ENCODE measurements around the gene ATG14. TPM values are rescaled to one million over a fixed set of nuclear protein-coding genes. Genes with fewer than 3 reads are reported as not detected.
"Not testable (repeated sequence)": the region's sequence is repeated elsewhere in the genome, so short reads cannot be mapped to it uniquely, and the experiment has no call there.

The ATG14 gene
- total RNA-seq, 1 donor: 11.6 TPM

DNA sequence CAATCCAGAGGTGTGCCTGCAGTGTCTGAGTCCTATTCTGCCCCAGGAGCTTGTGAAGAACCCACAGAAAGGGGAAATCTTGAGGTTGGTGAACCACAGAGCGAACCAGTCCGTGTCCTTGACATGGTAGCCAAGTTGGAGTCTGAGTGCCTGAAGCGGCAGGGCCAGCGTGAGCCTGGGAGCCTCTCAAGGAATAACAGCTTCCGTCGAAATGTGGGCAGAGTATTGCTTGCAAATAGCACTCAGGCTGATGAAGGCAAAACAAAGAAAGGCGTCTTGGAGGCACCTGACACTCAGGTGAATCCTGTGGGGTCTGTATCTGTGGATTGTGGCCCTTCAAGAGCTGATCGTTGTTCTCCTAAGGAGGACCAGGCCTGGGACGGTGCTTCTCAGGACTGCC, 60.5 kb downstream of the ATG14 start:
- TF ChIP-seq, protein P1, sequence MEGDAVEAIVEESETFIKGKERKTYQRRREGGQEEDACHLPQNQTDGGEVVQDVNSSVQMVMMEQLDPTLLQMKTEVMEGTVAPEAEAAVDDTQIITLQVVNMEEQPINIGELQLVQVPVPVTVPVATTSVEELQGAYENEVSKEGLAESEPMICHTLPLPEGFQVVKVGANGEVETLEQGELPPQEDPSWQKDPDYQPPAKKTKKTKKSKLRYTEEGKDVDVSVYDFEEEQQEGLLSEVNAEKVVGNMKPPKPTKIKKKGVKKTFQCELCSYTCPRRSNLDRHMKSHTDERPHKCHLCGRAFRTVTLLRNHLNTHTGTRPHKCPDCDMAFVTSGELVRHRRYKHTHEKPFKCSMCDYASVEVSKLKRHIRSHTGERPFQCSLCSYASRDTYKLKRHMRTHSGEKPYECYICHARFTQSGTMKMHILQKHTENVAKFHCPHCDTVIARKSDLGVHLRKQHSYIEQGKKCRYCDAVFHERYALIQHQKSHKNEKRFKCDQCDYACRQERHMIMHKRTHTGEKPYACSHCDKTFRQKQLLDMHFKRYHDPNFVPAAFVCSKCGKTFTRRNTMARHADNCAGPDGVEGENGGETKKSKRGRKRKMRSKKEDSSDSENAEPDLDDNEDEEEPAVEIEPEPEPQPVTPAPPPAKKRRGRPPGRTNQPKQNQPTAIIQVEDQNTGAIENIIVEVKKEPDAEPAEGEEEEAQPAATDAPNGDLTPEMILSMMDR (IDR thresholded peaks at IDR 0.05; ENCODE audit: insufficient read depth, low read length): no peak
- DNase-seq (ENCODE audit: low read depth): no peak
- H3K4me3 ChIP-seq (ENCODE audit: low read depth, low read length): no peak overlapping the region

DNA sequence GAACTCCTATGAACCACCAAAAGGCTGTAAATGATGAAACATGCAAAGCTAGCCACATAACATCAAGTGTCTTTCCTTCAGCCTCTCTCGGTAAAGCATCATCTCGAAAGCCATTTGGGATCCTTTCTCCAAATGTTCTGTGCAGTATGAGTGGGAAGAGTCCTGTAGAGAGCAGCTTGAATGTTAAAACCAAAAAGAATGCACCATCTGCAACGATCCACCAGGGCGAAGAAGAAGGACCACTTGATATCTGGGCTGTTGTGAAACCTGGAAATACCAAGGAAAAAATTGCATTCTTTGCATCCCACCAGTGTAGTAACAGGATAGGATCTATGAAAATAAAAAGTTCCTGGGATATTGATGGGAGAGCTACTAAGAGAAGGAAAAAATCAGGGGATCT, 61.2 kb downstream of the ATG14 start:
- DNase-seq (ENCODE audit: low read depth): no peak
- H3K4me3 ChIP-seq (ENCODE audit: low read depth, low read length): no peak overlapping the region
- TF ChIP-seq, protein P1 (IDR thresholded peaks at IDR 0.05; ENCODE audit: insufficient read depth, low read length): no peak

DNA sequence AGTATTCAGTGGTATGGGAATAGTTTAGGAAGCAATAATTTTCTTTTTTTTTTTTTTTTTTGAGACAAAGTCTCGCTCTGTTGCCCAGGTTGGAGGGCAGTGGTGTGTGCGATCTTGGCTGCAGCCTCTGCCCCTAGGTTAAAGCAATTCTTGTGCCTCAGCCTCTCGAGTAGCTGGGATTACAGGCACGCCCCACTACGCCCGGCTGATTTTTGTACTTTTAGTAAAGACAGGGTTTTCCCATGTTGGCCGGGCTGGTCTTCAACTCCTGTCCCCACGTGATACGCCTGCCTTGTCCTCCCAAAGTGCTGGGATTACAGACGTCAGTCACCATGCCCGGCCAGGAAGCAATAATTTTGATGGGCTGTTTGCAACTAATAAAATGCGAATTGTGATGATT, 62.1 kb downstream of the ATG14 start:
- no peak overlapping the region for H3K4me3 ChIP-seq (ENCODE audit: low read depth, low read length)
- DNase-seq (ENCODE audit: low read depth): no peak
- TF ChIP-seq, protein P1 (IDR thresholded peaks at IDR 0.05; ENCODE audit: insufficient read depth, low read length): no peak

DNA sequence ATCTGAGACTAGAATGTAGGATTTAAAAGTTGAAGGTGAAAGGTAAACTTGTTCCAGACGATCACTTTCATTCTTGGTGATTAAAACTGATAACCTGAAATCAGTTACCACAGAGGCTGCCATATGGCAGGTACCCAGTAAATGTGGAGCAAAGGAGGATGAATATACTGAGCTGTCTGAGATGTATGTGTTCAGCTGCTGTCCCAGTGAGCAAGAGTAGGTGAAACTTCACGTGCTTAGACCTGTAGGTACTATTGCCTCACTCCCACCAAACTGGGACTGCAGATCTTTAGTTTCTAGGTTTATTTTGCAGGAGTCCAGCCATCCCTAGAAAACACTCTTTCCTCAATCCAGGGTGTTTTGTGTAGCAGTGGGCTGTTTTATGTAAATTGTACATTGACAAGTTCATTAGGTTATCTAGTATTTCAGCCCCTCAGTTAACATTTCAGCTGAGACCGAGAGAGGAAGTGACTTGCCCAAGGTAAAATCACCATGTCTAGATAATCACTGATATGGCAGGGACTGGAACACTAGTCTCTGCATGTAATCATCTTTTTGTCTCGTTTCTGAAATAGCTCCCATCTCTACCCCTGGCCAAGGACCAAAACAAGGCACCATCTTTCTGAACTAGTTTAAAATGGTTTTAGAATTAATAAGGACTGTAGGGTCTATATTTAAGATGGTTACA, 62.7 kb downstream of the ATG14 start:
- DNase-seq (ENCODE audit: low read depth): no peak
- TF ChIP-seq, protein P1 (IDR thresholded peaks at IDR 0.05; ENCODE audit: insufficient read depth, low read length): no peak
- H3K4me3 ChIP-seq (ENCODE audit: low read depth, low read length): no peak overlapping the region

DNA sequence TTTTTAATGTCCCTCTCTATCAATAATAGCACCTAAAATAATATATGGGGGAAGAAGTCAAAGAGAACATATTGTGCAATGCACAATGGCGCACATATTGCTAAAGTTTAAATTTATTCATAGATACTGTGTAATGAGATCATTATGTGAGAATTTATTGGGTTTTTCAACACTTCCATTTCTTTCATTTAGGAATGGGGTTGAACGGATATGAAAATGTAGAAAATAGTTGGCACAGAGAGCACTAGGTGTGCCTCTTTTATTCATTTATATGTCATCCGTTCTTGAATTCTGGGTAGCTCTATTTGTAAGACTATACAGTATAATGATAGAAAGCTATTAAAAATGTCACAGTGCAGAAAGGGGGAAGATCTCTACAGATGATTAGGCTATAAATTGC, 63.9 kb downstream of the ATG14 start:
- H3K4me3 ChIP-seq (ENCODE audit: low read depth, low read length): no peak overlapping the region
- TF ChIP-seq, protein P1 (IDR thresholded peaks at IDR 0.05; ENCODE audit: insufficient read depth, low read length): no peak
- no peak for DNase-seq (ENCODE audit: low read depth)

DNA sequence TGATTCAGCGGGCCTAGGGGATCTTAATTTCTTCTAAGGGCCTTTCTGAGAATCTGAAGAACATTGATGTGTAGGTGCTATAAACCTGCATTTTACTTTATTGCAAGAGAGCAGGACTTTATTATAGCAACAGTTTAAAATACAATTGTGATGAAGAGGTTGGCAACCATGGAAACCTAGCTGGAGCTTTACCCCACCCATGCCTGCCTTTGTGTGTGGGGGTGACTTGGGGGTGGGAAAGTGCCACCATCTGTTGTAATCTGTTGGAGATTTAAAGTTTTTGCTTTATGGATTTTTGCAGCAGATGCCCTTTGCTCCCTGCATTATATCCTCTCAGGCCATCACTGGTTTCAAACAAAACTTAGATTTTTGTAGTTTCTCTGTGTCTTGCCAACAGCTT, 64.6 kb downstream of the ATG14 start:
- DNase-seq (ENCODE audit: low read depth): no peak
- TF ChIP-seq, protein P1 (IDR thresholded peaks at IDR 0.05; ENCODE audit: insufficient read depth, low read length): no peak
- H3K4me3 ChIP-seq (ENCODE audit: low read depth, low read length): no peak overlapping the region

DNA sequence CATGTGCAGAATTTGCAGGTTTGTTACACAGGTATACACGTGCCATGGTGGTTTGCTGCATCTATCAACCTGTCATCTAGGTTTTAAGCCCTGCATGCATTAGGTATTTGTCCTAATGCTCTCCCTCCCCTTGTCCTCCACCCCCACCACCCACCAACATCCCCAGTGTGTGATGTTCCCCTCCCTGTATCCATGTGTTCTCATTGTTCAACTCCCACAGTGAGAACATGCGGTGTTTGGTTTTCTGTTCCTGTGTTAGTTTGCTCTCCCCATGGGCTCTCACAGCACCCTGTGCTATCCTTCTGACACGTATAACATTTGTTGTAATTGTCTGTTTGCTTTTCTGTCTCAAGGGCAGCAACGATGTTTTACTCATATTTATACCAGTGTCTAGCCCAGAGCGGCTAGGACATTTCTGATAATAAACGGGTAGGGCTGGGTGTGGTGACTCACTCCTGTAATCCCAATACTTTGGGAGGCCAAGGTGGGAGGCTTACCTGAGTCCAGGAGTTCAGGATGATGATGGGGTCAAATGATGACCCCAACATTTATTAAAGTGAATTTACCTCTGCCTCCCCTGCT, 67.0 kb downstream of the ATG14 start:
- DNase-seq (ENCODE audit: low read depth): not testable (repeated sequence)

More for the DNA sequence above, 67.0 kb downstream of the ATG14 start:
- not testable (repeated sequence) for H3K4me3 ChIP-seq (ENCODE audit: low read depth, low read length)

Measured in fibroblast of the aortic adventitia (primary cell).